Suprapubic skin (tissue), 3 donors: Measurements from ENCODE around the gene CMSS1.

Source experiments
- POLR2AphosphoS5 ChIP-seq, 3 donors: sonication (generic); formaldehyde crosslinking; IDR thresholded peaks; one replicate each; pipeline ENCODE4 v1.6.1; 2017; ENCODE audit warnings: antibody characterized with exemption in 3 of 3
- TF ChIP-seq, protein P1 (sequence below), 2 donors: fragments of 200-600 bp in 1 of 2; fragments of 450-650 bp in 1 of 2; sonication (generic) in 1 of 2; IDR thresholded peaks; one replicate each; pipeline ENCODE4 v1.5.1; 2016 to 2019; ENCODE audit warnings: antibody characterized with exemption in 2 of 2, mild to moderate bottlenecking in 1 of 2, moderate library complexity in 1 of 2

DNA sequence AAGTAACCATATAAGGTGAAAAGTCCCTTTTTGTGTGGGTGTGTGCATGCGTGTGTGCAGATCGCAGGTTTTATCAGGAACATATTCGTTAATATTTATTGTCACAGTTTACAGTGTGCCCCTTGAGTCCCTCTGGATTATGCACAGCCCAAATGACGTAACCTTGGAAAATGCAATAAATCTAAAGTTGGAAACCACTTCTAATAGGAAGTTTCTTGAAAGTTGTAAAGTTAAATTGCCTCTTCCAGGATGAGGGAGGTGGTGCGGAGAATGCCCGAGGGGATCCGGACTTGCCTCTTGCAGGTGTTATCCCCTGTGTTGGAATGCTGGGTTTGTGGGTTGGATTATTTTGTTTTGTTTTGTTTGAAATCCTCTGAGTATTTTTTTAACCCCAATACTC lies 143.3 kb downstream of the CMSS1 start:
- no peak for TF ChIP-seq POLR2AphosphoS5 (IDR thresholded peaks at IDR 0.05)
- TF ChIP-seq, protein P1, sequence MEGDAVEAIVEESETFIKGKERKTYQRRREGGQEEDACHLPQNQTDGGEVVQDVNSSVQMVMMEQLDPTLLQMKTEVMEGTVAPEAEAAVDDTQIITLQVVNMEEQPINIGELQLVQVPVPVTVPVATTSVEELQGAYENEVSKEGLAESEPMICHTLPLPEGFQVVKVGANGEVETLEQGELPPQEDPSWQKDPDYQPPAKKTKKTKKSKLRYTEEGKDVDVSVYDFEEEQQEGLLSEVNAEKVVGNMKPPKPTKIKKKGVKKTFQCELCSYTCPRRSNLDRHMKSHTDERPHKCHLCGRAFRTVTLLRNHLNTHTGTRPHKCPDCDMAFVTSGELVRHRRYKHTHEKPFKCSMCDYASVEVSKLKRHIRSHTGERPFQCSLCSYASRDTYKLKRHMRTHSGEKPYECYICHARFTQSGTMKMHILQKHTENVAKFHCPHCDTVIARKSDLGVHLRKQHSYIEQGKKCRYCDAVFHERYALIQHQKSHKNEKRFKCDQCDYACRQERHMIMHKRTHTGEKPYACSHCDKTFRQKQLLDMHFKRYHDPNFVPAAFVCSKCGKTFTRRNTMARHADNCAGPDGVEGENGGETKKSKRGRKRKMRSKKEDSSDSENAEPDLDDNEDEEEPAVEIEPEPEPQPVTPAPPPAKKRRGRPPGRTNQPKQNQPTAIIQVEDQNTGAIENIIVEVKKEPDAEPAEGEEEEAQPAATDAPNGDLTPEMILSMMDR (IDR thresholded peaks at IDR 0.05): no peak
